SK-N-SH (cell line): ENCODE measurements around the gene NTM. TPM values are rescaled to one million over a fixed set of nuclear protein-coding genes. Genes with fewer than 3 reads are reported as not detected.

ENCODE experiments used
- CTCF ChIA-PET: fragments of 300-600, 350-600 bp; formaldehyde crosslinking; extraction: SDS; loops from one replicate; lab custom pipeline; 2021; lab: Yijun Ruan, JAX
- POLR2A ChIA-PET: fragments of 350-600 bp; sonication (Branson Sonifier 250); formaldehyde crosslinking; extraction: SDS; loops from one replicate; lab custom pipeline; 2020; ENCODE audit warnings: antibody characterized with exemption, inconsistent platforms; lab: Yijun Ruan, JAX
- DNase-seq: peaks from one replicate; pipeline ENCODE4 v3.0.0; 2012
- H2AFZ ChIP-seq: fragments of 200-600 bp; sonication (generic); 2 replicates; pipeline ENCODE4 v1.8.1; 2016; ENCODE audit warnings: antibody characterized with exemption, mild to moderate bottlenecking, low read depth
- H3F3A ChIP-seq: fragments of 200-600 bp; sonication (generic); replicated peaks from 2 replicates; pipeline ENCODE3; 2016; ENCODE audit warnings: antibody characterized with exemption, mild to moderate bottlenecking; ENCODE audit not compliant: insufficient read depth
- H3K27ac ChIP-seq, 2 experiments: fragments of 200-500 bp in 1 of 2; fragments of 200-600 bp in 1 of 2; sonication (Bioruptor generic) in 1 of 2; sonication (generic), shearing (Covaris generic) in 1 of 2; 2 replicates each; pipeline versions ENCODE4 v1.5.1 to v1.6.1; 2014 to 2016; ENCODE audit warnings: low read depth in 2 of 2, inconsistent platforms in 1 of 2, low read length in 1 of 2, mild to moderate bottlenecking in 1 of 2, mixed read lengths in 1 of 2
- H3K27me3 ChIP-seq: fragments of 200-600 bp; sonication (generic), shearing (Covaris generic); 2 replicates; pipeline ENCODE4 v1.6.1; 2016; ENCODE audit warnings: mixed run types; ENCODE audit not compliant: insufficient read depth
- H3K36me3 ChIP-seq, 2 experiments: fragments of 200-500 bp in 1 of 2; fragments of 200-600 bp in 1 of 2; sonication (Bioruptor generic) in 1 of 2; sonication (generic) in 1 of 2; replicated peaks in 1 of 2; 2 replicates each; pipeline versions ENCODE3 to v1.5.1; 2014 to 2016; ENCODE audit warnings: low read length in 1 of 2, mild to moderate bottlenecking in 1 of 2; ENCODE audit not compliant: insufficient read depth in 2 of 2, control insufficient read depth in 1 of 2
- H3K4me1 ChIP-seq, 2 experiments: fragments of 200-500 bp in 1 of 2; fragments of 200-600 bp in 1 of 2; sonication (Bioruptor generic) in 1 of 2; sonication (generic), shearing (Covaris generic) in 1 of 2; 2 replicates each; pipeline versions ENCODE4 v1.5.1 to v1.6.1; 2014 to 2016; ENCODE audit warnings: low read depth in 1 of 2, low read length in 1 of 2, mixed run types in 1 of 2; ENCODE audit not compliant: insufficient read depth in 2 of 2, control insufficient read depth in 1 of 2
- H3K4me2 ChIP-seq: fragments of 200-600 bp; sonication (generic), shearing (Covaris generic); 2 replicates; pipeline ENCODE4 v1.6.1; 2017; ENCODE audit warnings: mixed run types
- H3K4me3 ChIP-seq, 2 experiments: fragments of 200-500 bp in 1 of 2; fragments of 200-600 bp in 1 of 2; sonication (Bioruptor generic) in 1 of 2; sonication (generic), shearing (Covaris generic) in 1 of 2; 2 replicates each; pipeline versions ENCODE4 v1.5.1 to v1.8.1; 2014 to 2016; ENCODE audit warnings: low read depth in 2 of 2, inconsistent platforms in 1 of 2, low read length in 1 of 2, mild to moderate bottlenecking in 1 of 2, mixed read lengths in 1 of 2, moderate library complexity in 1 of 2
- H3K79me2 ChIP-seq: fragments of 200-600 bp; sonication (generic); 2 replicates; pipeline ENCODE4 v1.8.1; 2017; ENCODE audit warnings: mild to moderate bottlenecking; ENCODE audit not compliant: insufficient read depth
- H3K9ac ChIP-seq: fragments of 200-600 bp; sonication (generic); 2 replicates; pipeline ENCODE4 v1.6.1; 2017; ENCODE audit warnings: mixed run types
- H3K9me2 ChIP-seq: fragments of 200-600 bp; sonication (generic); 2 replicates; pipeline ENCODE4 v1.6.1; 2017; ENCODE audit warnings: mixed run types
- H3K9me3 ChIP-seq: fragments of 200-600 bp; sonication (generic); 2 replicates; pipeline ENCODE4 v1.6.1; 2017; ENCODE audit warnings: mixed run types, mild to moderate bottlenecking, moderate library complexity
- H4K20me1 ChIP-seq: fragments of 200-600 bp; sonication (generic); 2 replicates; pipeline ENCODE4 v1.6.1; 2017; ENCODE audit warnings: mild to moderate bottlenecking, mixed run types; ENCODE audit not compliant: insufficient read depth
- CHD2 ChIP-seq: fragments of 150-350 bp; IDR thresholded peaks from 2 replicates; pipeline ENCODE4 v1.6.1; 2018; ENCODE audit warnings: low read length; ENCODE audit not compliant: partially characterized antibody
- FOXJ3 ChIP-seq: sonication (generic); formaldehyde crosslinking; IDR thresholded peaks from 2 replicates; pipeline ENCODE4 v1.5.1; 2020; ENCODE audit warnings: mild to moderate bottlenecking, missing genetic modification reagents
- FOXM1 ChIP-seq: IDR thresholded peaks from 2 replicates; pipeline ENCODE4 v1.4.0; 2012; ENCODE audit warnings: low read depth, mild to moderate bottlenecking
- GABPA ChIP-seq: IDR thresholded peaks from 2 replicates; pipeline ENCODE4 v1.4.0; 2012; ENCODE audit warnings: low read depth, mild to moderate bottlenecking
- JUND ChIP-seq: IDR thresholded peaks from 2 replicates; pipeline ENCODE4 v1.4.0; 2012
- MEF2A ChIP-seq: IDR thresholded peaks from 2 replicates; pipeline ENCODE4 v1.4.0; 2012; ENCODE audit warnings: low read depth, borderline replicate concordance
- NFIC ChIP-seq: IDR thresholded peaks from 2 replicates; pipeline ENCODE4 v1.4.0; 2012; ENCODE audit warnings: borderline replicate concordance
- NRF1 ChIP-seq: IDR thresholded peaks from 2 replicates; pipeline ENCODE4 v1.6.1; 2012; ENCODE audit warnings: low read depth, mild to moderate bottlenecking, low read length
- PBX3 ChIP-seq: IDR thresholded peaks from 2 replicates; pipeline ENCODE4; 2012
- RAD21 ChIP-seq: IDR thresholded peaks from 2 replicates; pipeline ENCODE4 v1.6.1; 2012; ENCODE audit warnings: mild to moderate bottlenecking, low read length
- REST ChIP-seq: IDR thresholded peaks from 2 replicates; pipeline ENCODE4 v1.6.1; 2012; ENCODE audit warnings: mild to moderate bottlenecking, low read depth, low read length, moderate library complexity
- RXRA ChIP-seq: IDR thresholded peaks from 2 replicates; pipeline ENCODE4 v1.4.0; 2012; ENCODE audit warnings: low read depth, mild to moderate bottlenecking, borderline replicate concordance
- WGBS: methylation state at CpG from one replicate; pipeline ENCODE4 v1.1.6; 2017; ENCODE audit warnings: low lambda C conversion rate; 5-methylcytosine and 5-hydroxymethylcytosine counted together
- polyA plus RNA-seq, 3 experiments: library from polyadenylated mRNA; depleted of rRNA; stranded (reverse); fragments of >200 nt; gene quantifications; 2 replicates each; pipeline ENCODE4 v1.2.3, GENCODE V29; 2012
- TF ChIP-seq, protein P1 (sequence below): fragments of 150-350 bp; IDR thresholded peaks from 2 replicates; pipeline ENCODE4 v1.6.1; 2016; ENCODE audit warnings: mild to moderate bottlenecking, low read depth, low read length
- TF ChIP-seq, protein P2 (sequence below): IDR thresholded peaks from 2 replicates; pipeline ENCODE4 v1.4.0; 2012; ENCODE audit warnings: low read depth

Gene NTM
- polyA plus RNA-seq, 1 of the 3 experiments (the other 2 are of a cell fraction): 20.0 TPM

DNA sequence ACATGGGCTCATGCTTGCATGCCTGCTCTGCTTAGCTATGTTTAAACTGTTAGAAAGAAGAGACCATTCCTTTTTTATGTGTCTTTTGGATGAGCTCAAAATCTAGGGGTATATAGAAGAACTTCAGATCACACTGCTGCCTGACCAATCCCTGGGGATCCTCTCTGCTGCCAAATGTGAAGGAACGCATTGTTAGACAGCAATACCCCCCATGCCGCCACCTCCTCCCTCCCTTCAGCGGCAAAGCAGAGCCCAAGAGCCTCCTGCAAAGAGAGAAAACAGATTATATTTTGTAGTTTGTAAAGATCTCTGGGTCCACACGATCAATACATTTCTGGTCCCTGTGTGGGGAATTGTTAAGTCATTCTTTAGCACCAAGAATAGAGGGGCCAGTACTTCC, 677.6 kb downstream of the NTM start:
- WGBS: 78% methylated on average over 4 of the region's 4 CpGs
- Histone ChIP-seq H3K27ac (no peak overlapping the region), H3K27me3 (no peaks in the 10 kb centered on the region), H3K79me2 (no peaks in the 10 kb centered on the region; the same call in 1 of the 2 replicates), H3F3A (no peaks in the 10 kb centered on the region), H3K4me3 (no peak overlapping the region), H2AFZ (no peak overlapping the region), H3K36me3 (no peaks in the 10 kb centered on the region), H3K4me2 (no peak overlapping the region), H4K20me1 (no peaks in the 10 kb centered on the region), H3K9me3 (no peaks in the 10 kb centered on the region), H3K4me1 (peaks cover 3 to 48% of the 10 kb centered on the region in 2 experiments; a peak in 3 of 4 replicates), H3K9me2 (no peaks in the 10 kb centered on the region), H3K9ac (no peak overlapping the region)
- no peak for DNase-seq
- POLR2A ChIA-PET: no interaction called here
- TF ChIP-seq GABPA (no peak), NFIC (no peak), FOXM1 (no peak), CHD2 (no peak), NRF1 (no peak), RAD21 (no peak), MEF2A (no peak), JUND (no peak), FOXJ3 (CRISPR knock-in tag) (no peak), PBX3 (no peak), REST (no peak), RXRA (no peak)
- TF ChIP-seq, protein P1, sequence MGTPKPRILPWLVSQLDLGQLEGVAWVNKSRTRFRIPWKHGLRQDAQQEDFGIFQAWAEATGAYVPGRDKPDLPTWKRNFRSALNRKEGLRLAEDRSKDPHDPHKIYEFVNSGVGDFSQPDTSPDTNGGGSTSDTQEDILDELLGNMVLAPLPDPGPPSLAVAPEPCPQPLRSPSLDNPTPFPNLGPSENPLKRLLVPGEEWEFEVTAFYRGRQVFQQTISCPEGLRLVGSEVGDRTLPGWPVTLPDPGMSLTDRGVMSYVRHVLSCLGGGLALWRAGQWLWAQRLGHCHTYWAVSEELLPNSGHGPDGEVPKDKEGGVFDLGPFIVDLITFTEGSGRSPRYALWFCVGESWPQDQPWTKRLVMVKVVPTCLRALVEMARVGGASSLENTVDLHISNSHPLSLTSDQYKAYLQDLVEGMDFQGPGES: no peak
- TF ChIP-seq, protein P2, sequence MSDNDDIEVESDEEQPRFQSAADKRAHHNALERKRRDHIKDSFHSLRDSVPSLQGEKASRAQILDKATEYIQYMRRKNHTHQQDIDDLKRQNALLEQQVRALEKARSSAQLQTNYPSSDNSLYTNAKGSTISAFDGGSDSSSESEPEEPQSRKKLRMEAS: no peak
- CTCF ChIA-PET: interaction anchor here (1.1 to 1.7 kb wide), 2 partner anchors 12 to 300 kb away, joined by 3 to 5 read pairs; no protein-coding TSS in a partner anchor
